ENCODE measurements around the gene MARCKS. TPM values are rescaled to one million over a fixed set of nuclear protein-coding genes. Genes with fewer than 3 reads are reported as not detected.

MARCKS gene
- total RNA-seq, 1 donor from 2014 or later, result 158 TPM

DNA sequence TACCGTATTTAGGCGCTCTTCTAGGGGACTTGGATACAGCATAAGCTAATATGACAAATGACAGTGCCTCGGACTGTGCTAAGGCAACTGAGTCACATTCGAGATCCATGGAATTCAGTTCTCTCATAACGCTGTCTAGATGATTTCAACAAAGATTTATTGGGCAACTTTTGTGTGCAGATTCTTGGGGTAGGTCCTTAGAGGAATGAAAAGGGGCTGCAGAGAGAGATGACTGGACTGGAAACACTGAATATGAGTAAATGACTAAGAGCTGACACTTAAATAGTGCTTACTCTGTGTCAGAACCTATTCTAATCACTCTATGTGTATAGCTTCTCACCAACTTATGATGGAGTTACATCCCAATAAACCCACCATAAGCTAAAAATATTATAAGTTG is 36.4 kb upstream of the MARCKS start:
- peaks cover 3% of the 10 kb centered on the region for H3K9me3 Mint-ChIP-seq (ENCODE audit: low read depth)
- H3K4me1 Mint-ChIP-seq (ENCODE audit: low read depth), result peaks cover 4% of the 10 kb centered on the region
- no peaks in the 10 kb centered on the region for H3K36me3 Mint-ChIP-seq (ENCODE audit: insufficient read depth)
- DNase-seq (ENCODE audit: low spot score, unreplicated experiment), result no peak
- no peak overlapping the region for H3K4me3 Mint-ChIP-seq (ENCODE audit: low read depth)
- no peak overlapping the region for H3K27ac Mint-ChIP-seq
- TF ChIP-seq, protein P1, sequence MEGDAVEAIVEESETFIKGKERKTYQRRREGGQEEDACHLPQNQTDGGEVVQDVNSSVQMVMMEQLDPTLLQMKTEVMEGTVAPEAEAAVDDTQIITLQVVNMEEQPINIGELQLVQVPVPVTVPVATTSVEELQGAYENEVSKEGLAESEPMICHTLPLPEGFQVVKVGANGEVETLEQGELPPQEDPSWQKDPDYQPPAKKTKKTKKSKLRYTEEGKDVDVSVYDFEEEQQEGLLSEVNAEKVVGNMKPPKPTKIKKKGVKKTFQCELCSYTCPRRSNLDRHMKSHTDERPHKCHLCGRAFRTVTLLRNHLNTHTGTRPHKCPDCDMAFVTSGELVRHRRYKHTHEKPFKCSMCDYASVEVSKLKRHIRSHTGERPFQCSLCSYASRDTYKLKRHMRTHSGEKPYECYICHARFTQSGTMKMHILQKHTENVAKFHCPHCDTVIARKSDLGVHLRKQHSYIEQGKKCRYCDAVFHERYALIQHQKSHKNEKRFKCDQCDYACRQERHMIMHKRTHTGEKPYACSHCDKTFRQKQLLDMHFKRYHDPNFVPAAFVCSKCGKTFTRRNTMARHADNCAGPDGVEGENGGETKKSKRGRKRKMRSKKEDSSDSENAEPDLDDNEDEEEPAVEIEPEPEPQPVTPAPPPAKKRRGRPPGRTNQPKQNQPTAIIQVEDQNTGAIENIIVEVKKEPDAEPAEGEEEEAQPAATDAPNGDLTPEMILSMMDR (IDR thresholded peaks at IDR 0.05; ENCODE audit: unreplicated experiment), result no peak
- H3K27me3 Mint-ChIP-seq, result peaks cover 6% of the 10 kb centered on the region

DNA sequence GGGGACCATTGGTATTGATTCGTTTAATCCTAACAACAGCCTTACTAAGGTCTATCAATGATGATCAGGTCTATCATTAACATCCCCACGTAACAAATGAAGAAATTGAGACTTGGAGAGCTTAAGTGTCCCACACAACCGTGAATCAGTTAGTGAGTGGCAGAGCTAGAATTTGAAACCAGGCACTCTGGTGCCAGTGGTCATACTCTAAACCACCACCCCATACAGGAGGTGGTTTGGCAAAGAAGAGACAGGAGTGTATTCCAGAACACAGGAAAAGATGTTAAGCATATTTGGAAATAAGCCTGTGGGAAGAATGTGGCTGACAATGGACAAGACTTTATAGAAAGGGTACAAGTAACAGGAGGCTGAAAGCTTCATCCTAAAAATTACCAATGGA is 35.7 kb upstream of the MARCKS start:
- Mint-ChIP-seq H3K4me1 (ENCODE audit: low read depth) (peaks cover 4% of the 10 kb centered on the region), H3K36me3 (ENCODE audit: insufficient read depth) (no peaks in the 10 kb centered on the region), H3K4me3 (ENCODE audit: low read depth) (no peak overlapping the region), H3K27me3 (peaks cover 6% of the 10 kb centered on the region), H3K9me3 (ENCODE audit: low read depth) (peaks cover under 1% of the 10 kb centered on the region), H3K27ac (no peak overlapping the region)
- DNase-seq (ENCODE audit: low spot score, unreplicated experiment), result no peak
- TF ChIP-seq, protein P1 (IDR thresholded peaks at IDR 0.05; ENCODE audit: unreplicated experiment), result no peak

DNA sequence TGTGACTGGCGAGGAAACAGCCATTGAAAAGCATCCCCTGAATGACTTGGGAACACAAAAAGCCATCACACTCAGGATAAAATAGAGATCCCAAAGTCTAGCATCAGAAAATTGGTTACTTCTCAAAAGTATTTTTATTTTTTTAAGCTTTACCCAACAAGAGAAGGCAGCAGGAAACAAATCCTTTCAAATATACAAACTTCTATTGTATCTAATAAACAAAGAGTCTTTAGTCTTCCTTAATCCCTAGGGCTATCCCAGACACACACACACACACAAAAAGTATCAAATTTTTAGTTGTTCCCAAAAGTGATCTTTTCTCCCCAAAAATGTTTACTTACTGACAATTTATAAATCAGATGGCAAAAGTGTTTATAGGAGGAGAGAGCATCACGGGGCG is 33.2 kb upstream of the MARCKS start:
- Mint-ChIP-seq H3K27me3 (peaks cover 15% of the 10 kb centered on the region), H3K27ac (no peak overlapping the region), H3K9me3 (ENCODE audit: low read depth) (no peaks in the 10 kb centered on the region), H3K36me3 (ENCODE audit: insufficient read depth) (no peaks in the 10 kb centered on the region), H3K4me3 (ENCODE audit: low read depth) (no peak overlapping the region), H3K4me1 (ENCODE audit: low read depth) (peaks cover 4% of the 10 kb centered on the region)
- TF ChIP-seq, protein P1 (IDR thresholded peaks at IDR 0.05; ENCODE audit: unreplicated experiment), result no peak
- no peak for DNase-seq (ENCODE audit: low spot score, unreplicated experiment)

DNA sequence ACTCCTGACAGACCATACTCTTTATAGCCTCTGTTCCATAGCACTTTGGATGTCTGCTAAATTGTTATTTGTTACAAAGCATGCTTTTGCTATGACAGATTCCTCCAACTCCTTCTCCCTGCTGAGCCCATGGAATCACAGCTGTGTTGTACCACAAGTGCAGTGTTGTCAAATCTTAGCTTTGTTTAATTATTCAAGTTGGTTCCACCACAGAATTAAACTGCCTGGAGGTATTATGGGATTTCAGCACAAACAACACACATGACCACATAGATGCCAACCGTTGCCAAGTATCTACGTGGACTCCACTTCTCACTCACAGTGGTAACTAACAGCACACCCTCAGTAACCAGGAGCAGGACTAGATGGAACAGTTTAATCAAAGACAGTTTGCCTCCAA is 32.7 kb upstream of the MARCKS start:
- Mint-ChIP-seq H3K4me1 (ENCODE audit: low read depth) (peaks cover 3% of the 10 kb centered on the region), H3K36me3 (ENCODE audit: insufficient read depth) (no peaks in the 10 kb centered on the region), H3K27ac (no peak overlapping the region), H3K27me3 (peaks cover 15% of the 10 kb centered on the region), H3K4me3 (ENCODE audit: low read depth) (no peak overlapping the region), H3K9me3 (ENCODE audit: low read depth) (no peaks in the 10 kb centered on the region)
- TF ChIP-seq, protein P1 (IDR thresholded peaks at IDR 0.05; ENCODE audit: unreplicated experiment), result no peak
- no peak for DNase-seq (ENCODE audit: low spot score, unreplicated experiment)

DNA sequence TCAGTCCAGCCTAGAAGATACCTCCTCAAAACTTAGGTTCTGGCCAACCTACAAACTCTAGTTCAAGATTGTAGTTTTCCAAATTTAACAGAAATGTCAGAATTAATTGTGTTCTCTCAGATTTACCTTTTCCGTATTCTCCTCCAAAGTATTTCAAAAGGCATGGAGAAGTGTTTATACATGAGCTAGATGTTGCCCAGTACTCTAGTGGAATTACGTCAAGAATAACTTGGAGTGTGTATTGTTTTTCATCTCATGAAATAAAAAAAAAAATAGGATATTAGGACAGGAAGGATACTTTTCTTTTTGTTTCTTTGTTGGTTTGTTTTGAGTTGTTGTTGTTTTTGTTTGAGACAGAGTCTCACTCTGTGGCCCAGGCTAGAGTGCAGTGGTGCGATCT is 32.3 kb upstream of the MARCKS start:
- no peaks in the 10 kb centered on the region for H3K36me3 Mint-ChIP-seq (ENCODE audit: insufficient read depth)
- TF ChIP-seq, protein P1 (IDR thresholded peaks at IDR 0.05; ENCODE audit: unreplicated experiment), result no peak
- peaks cover 15% of the 10 kb centered on the region for H3K27me3 Mint-ChIP-seq
- H3K27ac Mint-ChIP-seq, result no peak overlapping the region
- no peaks in the 10 kb centered on the region for H3K9me3 Mint-ChIP-seq (ENCODE audit: low read depth)
- no peak for DNase-seq (ENCODE audit: low spot score, unreplicated experiment)
- no peaks in the 10 kb centered on the region for H3K4me1 Mint-ChIP-seq (ENCODE audit: low read depth)
- H3K4me3 Mint-ChIP-seq (ENCODE audit: low read depth), result no peak overlapping the region
